K562 (cell line): ENCODE data around the gene ZCWPW1.

Experiments
- MYC ChIP-seq, 2 experiments: fragments of 250-450 bp in 1 of 2; sonication (Bioruptor Pico) in 1 of 2; IDR thresholded peaks; 2 replicates each; pipeline versions ENCODE4 v1.5.1 to v1.6.1; 2012 to 2021; ENCODE audit warnings: low read depth in 2 of 2, borderline replicate concordance in 1 of 2, improper control_type of control experiment in 1 of 2, low read length in 1 of 2, mild to moderate bottlenecking in 1 of 2, moderate library complexity in 1 of 2
- TF ChIP-seq, protein P1 (sequence below): sonication (generic); formaldehyde crosslinking; IDR thresholded peaks from 2 replicates; pipeline ENCODE4 v1.8.0; 2022; ENCODE audit warnings: missing genetic modification reagents, mild to moderate bottlenecking, borderline replicate concordance

DNA sequence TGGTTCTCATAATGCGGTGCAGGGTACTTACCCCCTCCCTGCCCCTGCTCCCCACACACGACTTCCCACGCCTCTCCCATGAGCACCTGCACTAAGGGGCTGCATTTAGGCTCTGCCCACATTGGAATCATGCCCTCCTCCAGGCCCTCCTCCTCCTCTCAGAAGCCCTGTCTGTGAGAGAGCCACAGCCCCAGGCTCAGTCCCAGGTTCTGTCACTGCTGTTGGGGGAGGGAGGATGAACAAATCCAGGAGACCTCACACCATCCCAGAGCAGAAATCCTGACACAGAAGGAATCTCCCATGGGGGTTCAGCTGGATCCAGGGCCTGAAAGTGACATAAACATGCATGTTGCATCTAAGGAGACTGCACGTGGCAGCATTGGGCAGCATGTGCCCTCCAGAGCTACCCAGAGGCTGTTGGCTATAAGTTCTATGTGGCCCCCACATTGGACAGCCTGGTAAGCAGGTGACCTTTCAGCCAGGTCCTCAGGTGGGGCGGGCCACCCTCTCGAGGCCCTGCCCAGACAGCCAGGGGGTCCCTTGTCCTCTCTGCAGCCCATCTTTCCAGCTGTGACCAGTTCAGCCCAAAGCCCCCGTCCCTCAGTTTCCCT lies 56.8 kb downstream of the ZCWPW1 start:
- TF ChIP-seq MYC (IDR thresholded peaks at IDR 0.05; ENCODE audit: low read depth, low read length) (no peak), MYC (CRISPR knock-in tag; IDR thresholded peaks at IDR 0.05; ENCODE audit: borderline replicate concordance, low read depth) (no peak)
- TF ChIP-seq, protein P1, sequence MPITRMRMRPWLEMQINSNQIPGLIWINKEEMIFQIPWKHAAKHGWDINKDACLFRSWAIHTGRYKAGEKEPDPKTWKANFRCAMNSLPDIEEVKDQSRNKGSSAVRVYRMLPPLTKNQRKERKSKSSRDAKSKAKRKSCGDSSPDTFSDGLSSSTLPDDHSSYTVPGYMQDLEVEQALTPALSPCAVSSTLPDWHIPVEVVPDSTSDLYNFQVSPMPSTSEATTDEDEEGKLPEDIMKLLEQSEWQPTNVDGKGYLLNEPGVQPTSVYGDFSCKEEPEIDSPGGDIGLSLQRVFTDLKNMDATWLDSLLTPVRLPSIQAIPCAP (CRISPR knock-in tag), result no peak
